Mesodermal cell (in vitro differentiated cells): ENCODE measurements around the gene COQ5.

Source experiments
- H3K27ac ChIP-seq: 2 replicates; pipeline ENCODE4 v1.7.0; 2013; ENCODE audit warnings: mild to moderate bottlenecking, low read depth, low read length, moderate library complexity; ENCODE audit not compliant: severe bottlenecking
- H3K36me3 ChIP-seq: 2 replicates; pipeline ENCODE4 v1.7.1; 2013; ENCODE audit warnings: mild to moderate bottlenecking, low read length, moderate library complexity; ENCODE audit not compliant: control insufficient read depth, insufficient read depth
- H3K4me1 ChIP-seq: one replicate; pipeline ENCODE4 v1.7.1; 2013; ENCODE audit warnings: mild to moderate bottlenecking, low read length; ENCODE audit not compliant: insufficient read depth, control insufficient read depth, poor library complexity, severe bottlenecking
- H3K4me3 ChIP-seq: 2 replicates; pipeline ENCODE4 v1.7.0; 2013; ENCODE audit warnings: low read length, control low read depth, mild to moderate bottlenecking; ENCODE audit not compliant: insufficient read depth, poor library complexity, severe bottlenecking; ENCODE audit errors: extremely low read depth
- H3K9me3 ChIP-seq: 2 replicates; pipeline ENCODE4 v1.7.1; 2013; ENCODE audit warnings: mild to moderate bottlenecking, low read length, moderate library complexity; ENCODE audit not compliant: control insufficient read depth
- WGBS, 2 experiments: methylation state at CpG; one replicate each; pipeline ENCODE4 v1.1.5; 2013; ENCODE audit warnings: missing lambda C conversion rate in 2 of 2; ENCODE audit not compliant: insufficient coverage in 2 of 2; 5-methylcytosine and 5-hydroxymethylcytosine counted together

COQ5 gene

DNA sequence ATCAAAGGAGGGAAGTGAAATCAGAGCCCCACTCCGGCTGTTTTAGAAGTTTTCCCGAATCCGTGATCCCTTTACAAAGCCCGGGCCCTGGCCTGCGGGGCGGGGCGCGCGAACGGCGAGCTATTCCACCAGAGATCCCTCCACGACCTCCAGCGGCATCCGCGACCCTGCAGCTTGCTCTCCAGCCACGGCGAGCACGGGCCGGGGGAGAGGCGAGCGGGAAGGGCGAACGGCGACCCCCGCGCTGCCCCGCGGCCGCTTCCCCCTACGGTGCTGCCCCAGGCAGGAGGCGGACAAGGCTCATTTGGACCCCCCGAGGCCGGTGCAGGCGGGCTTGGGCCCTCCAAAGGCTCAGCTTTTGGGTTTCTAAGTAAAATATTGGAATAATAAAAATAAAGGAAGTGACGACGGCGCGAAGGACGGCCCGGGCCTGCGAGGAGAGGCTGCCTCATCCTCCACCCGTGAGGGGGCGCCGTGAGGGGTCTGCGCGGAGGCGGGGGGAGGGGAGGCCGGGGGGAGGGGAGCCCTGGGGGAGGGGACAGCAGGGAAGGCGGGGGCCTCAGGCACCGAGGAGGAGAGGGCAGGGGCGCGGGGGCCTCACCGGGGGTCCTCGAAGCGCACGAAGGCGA is 60.0 kb downstream of the COQ5 start:
- peaks cover 8% of the 10 kb centered on the region for H3K4me1 ChIP-seq
- no peaks in the 10 kb centered on the region for H3K9me3 ChIP-seq
- WGBS, 2 experiments: 0 to 2% methylated on average over 36 to 37 of the region's 57 CpGs
- H3K4me3 ChIP-seq: peak overlapping the region; percentile 87
- H3K36me3 ChIP-seq: peaks cover 42% of the 10 kb centered on the region
- peak overlapping the region; percentile 88 for H3K27ac ChIP-seq

DNA sequence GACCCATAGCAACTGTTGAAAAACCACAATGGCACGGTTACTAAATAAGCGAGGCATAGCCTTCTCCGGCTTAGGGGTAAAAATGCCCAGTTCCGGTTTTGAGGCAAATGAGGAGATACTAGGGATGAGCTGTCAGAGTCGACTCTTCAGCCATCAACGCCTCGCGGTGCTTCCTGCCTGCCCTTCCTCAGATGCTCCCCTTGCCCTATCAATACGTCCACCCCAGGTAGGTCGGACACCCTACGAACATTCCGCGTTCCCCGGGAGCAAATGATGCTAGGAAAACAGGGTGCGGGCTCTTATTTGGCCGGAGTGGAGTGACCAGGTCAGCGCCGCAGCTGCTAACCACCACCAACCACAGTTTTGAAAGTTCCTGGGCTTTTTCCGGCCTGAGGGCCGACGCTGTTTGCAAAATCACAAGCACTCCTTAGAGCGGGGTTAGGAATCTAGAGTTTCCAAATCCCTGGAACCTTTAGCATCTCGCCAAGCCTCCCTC is 60.6 kb downstream of the COQ5 start:
- H3K36me3 ChIP-seq: peaks cover 47% of the 10 kb centered on the region
- peaks cover 8% of the 10 kb centered on the region for H3K4me1 ChIP-seq
- H3K27ac ChIP-seq: peak overlapping the region; percentile 88
- no peaks in the 10 kb centered on the region for H3K9me3 ChIP-seq
- WGBS, 2 experiments: 4 to 25% methylated on average over 7 to 22 of the region's 23 CpGs
- peak overlapping the region; percentile 87 for H3K4me3 ChIP-seq

DNA sequence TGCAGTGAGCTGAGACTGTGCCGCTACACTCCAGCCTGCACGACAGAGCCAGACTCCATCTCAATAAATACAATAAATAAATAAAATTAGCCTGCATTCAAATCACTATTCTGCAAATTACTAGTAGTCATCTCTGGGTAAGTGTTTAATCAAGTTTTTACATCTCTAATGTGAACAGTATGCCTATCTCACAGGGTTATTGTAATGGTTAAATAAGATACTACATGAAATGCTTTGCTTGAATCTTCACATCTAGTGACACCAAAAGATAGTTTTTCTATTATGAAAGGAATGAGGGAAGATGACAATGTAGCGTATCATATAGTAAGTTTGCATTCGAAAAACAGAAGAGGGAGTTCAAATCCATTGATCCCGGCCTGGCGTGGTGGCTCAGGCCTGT is 61.5 kb downstream of the COQ5 start:
- no peaks in the 10 kb centered on the region for H3K9me3 ChIP-seq
- peaks cover 8% of the 10 kb centered on the region for H3K4me1 ChIP-seq
- 95 to 100% methylated on average over 4 of the region's 6 CpGs for WGBS, 2 experiments
- no peak overlapping the region for H3K4me3 ChIP-seq
- no peak overlapping the region for H3K27ac ChIP-seq
- peaks cover 57% of the 10 kb centered on the region for H3K36me3 ChIP-seq

DNA sequence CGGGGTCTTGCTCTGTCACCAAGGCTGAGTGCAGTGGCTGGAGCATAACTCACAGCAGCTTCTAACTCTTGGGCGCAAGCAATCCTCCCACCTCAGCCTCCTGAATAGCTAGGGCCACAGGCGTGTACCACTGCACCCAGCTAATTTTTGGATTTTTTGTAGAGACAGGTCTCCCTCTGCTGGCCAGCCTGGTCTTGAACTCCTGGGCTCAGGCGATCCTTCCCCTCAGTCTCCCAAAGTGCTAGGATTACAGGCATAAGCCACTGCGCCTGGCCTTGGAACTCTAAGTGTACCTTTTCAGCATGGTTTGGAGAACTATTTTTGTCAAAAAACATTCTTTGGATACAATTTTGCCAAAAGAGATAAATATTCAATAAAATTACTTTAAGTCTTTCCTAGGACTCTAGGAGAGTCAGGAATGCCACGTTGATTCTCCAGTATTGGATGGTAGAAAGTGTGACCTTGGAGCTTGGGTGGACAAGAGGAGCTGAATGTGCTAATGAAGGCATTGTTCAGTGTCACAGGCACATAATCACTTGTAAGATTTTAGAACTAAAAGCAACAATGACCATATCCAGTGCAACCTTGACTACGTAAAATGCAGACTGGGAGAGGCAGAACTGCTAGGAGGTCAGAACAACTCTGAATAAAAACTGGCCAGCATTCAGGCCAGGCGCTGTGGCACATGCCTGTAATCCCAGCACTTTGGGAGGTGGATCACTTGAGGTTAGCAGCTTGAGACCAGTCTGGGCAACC is 62.2 kb downstream of the COQ5 start:
- Histone ChIP-seq H3K27ac (no peak overlapping the region), H3K9me3 (no peaks in the 10 kb centered on the region), H3K4me1 (peaks cover 8% of the 10 kb centered on the region), H3K4me3 (no peak overlapping the region), H3K36me3 (peaks cover 64% of the 10 kb centered on the region)
- 68 to 89% methylated on average over 5 of the region's 8 CpGs for WGBS, 2 experiments

DNA sequence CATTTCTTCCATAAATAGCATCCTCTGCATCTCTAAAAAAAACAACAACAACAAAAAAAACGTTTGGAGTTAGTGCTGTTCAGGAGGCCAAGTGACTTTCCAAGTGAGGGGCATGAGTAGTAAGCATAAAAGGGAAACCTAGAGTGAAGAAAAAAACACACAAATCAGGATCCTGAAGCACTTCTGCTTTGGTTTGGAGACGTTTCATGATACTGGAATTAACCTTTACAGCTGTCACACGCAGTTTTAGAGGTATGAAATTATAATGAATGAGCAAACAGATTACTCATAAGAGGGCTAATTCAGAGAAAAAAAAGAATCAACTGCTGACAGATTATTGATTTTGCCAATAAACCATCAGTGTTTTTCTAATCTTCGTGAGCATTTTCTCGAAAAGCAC is 63.2 kb downstream of the COQ5 start:
- no peak overlapping the region for H3K27ac ChIP-seq
- H3K9me3 ChIP-seq: no peaks in the 10 kb centered on the region
- peaks cover 74% of the 10 kb centered on the region for H3K36me3 ChIP-seq
- no peak overlapping the region for H3K4me3 ChIP-seq
- peaks cover 8% of the 10 kb centered on the region for H3K4me1 ChIP-seq
- 93% methylated on average over 2 of the region's 5 CpGs; no CpG with 5 or more reads in 1 of the 2 experiments for WGBS, 2 experiments

DNA sequence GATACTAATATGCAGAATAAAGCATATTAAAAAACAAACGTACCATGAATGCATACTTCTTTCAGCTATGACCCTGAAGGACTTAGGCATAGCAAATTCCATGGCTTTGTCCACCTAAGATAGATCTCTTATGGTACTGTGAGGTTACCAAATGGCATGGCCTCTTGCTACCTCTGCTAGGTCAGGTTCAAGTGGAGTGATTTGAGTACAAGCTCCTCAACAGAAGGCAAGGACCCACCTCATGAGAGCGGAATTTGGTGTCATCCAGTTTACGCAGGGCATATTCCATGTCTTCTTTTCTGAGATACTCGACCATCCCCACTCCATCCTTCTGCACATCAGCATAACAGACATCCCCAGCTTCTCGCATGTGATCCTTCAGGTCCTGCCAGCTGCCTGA is 65.2 kb downstream of the COQ5 start:
- Histone ChIP-seq H3K27ac (no peak overlapping the region), H3K36me3 (peaks cover 94% of the 10 kb centered on the region), H3K9me3 (no peaks in the 10 kb centered on the region), H3K4me1 (peaks cover 5% of the 10 kb centered on the region), H3K4me3 (no peak overlapping the region)
- WGBS, 2 experiments: 95 to 98% methylated on average over 4 to 5 of the region's 5 CpGs

DNA sequence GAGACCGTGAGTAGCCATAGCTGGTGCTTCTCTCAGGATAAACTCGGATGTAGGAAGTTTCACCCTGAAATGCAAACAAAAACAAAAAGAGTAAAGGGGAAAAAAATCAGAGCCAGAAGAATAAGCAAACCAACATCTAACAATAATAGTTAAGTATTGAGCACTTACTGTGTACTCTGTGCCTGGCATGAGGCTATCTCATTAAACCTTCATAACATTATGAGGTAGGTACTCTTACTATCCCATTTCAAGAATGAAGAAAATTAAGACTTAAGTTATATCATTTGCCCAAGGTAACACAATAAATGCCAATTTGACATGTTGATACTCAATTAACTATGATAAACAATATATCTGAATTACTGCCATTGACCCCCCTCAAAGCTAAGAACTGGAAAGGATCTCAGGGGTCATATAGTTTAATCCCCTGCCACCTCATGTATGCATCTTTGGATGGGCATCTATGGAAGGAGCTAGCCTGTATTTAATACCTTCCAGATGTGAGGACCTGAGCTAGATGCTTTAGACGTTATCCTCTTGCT is 66.8 kb downstream of the COQ5 start:
- H3K27ac ChIP-seq: no peak overlapping the region
- H3K4me1 ChIP-seq: peaks cover 5% of the 10 kb centered on the region
- WGBS, 2 experiments: 80 to 100% methylated on average over 1 of the region's 3 CpGs
- no peak overlapping the region for H3K4me3 ChIP-seq
- H3K9me3 ChIP-seq: no peaks in the 10 kb centered on the region
- peaks cover 99% of the 10 kb centered on the region for H3K36me3 ChIP-seq

DNA sequence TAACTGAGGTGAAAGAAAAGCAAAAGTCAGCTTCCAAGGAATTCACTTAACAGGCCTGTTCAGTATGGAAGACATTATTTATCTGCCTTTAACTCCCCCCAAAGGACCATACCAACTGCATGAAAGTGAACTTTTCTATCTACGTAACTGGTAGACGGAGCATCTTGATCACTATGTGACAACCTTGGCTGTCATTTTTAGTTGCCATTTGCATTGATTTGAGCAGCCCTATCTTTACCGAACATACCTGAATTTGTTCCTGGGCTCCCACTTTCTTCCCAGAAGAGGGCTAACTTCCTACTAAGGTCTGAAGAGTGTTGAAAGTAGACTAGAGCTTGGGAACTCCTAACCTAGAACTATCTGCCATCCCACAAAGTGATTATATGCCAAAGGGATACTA is 68.8 kb downstream of the COQ5 start:
- H3K4me1 ChIP-seq: no peaks in the 10 kb centered on the region
- WGBS, 2 experiments: 92 to 94% methylated on average over 2 to 3 of the region's 3 CpGs

DNA sequence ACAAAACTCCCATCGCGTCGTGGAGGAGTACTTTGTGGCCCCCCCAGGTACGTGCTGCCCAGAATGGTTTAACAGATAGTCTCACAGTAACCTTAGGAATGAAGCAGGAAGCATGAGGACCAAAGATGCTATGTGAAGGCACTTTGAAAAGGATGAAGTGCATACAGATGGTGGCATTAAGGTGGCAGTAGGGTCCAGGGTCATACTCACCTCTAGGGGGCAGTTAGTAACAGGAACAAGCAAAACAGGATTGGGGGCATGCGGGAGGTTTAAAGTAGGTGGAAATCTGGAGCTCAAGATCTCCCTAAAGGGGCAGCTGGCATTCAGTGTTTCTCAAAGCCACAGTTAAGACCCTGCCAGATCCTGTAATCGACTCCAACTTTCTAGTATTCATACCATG is 71.8 kb downstream of the COQ5 start:
- WGBS, 2 experiments: 94 to 95% methylated on average over 2 to 5 of the region's 6 CpGs
- peaks cover 91% of the 10 kb centered on the region for H3K36me3 ChIP-seq
- H3K9me3 ChIP-seq: no peaks in the 10 kb centered on the region
- H3K4me3 ChIP-seq: no peak overlapping the region
- no peak overlapping the region for H3K27ac ChIP-seq
- no peaks in the 10 kb centered on the region for H3K4me1 ChIP-seq

More for the DNA sequence above, 68.8 kb downstream of the COQ5 start:
- Histone ChIP-seq H3K36me3 (peaks cover 99% of the 10 kb centered on the region), H3K27ac (no peak overlapping the region), H3K4me3 (no peak overlapping the region), H3K9me3 (no peaks in the 10 kb centered on the region)

DNA sequence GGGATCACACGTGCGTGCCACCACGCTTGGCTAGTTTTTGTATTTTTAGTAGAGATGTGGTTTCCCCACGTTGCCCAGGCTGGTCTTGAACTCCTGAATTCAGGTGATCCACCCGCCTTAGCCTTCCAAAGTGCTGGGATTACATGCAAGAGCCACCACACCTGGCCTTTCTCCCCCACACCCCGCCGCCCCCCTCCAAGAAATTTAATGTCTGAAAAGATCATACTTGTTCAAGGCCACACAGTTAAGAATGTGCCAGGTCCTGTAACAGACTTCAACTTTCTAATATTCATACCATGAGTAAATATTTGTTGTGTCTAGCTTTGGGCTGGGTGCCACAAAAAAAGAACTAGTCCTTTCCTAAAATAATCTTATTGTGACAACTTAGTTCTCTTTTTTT is 73.7 kb downstream of the COQ5 start:
- Histone ChIP-seq H3K4me1 (no peaks in the 10 kb centered on the region), H3K36me3 (peaks cover 82% of the 10 kb centered on the region), H3K4me3 (no peak overlapping the region), H3K9me3 (no peaks in the 10 kb centered on the region), H3K27ac (no peak overlapping the region)
- 89% methylated on average over 2 to 6 of the region's 7 CpGs for WGBS, 2 experiments

DNA sequence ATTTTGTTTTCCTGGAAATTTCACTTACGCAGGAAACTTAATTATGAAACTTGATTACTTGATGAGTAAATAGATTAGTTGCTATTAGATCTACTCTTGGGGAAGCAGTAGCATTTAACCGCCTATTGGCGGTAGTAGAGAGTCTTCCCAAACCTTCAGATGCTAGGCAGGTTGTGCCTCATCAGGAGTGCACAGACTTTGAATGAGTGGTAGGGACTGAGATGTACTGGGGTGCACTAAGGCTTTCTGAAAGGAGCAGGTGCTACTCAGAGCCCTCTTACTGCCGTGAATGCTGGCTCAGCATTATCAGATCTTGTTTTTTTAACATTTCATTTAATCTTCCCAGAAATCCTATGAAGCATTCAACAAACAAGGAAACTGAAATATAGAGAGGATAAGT is 75.0 kb downstream of the COQ5 start:
- Histone ChIP-seq H3K9me3 (no peaks in the 10 kb centered on the region), H3K4me3 (no peak overlapping the region), H3K36me3 (peaks cover 81% of the 10 kb centered on the region), H3K27ac (no peak overlapping the region), H3K4me1 (no peaks in the 10 kb centered on the region)
- 85 to 86% methylated on average over 3 of the region's 4 CpGs for WGBS, 2 experiments
